MCF 10A (cell line): ENCODE measurements around the gene MPZL1. TPM values are rescaled to one million over a fixed set of nuclear protein-coding genes. Genes with fewer than 3 reads are reported as not detected.
A peak's percentile ranks its signal among the peaks of the same experiment; 100 is the strongest.

ENCODE experiments used
- BruUV-seq: library from RNA; stranded (reverse); fragments of 400-500 nt; replicated peaks from 2 replicates; lab custom pipeline; 2021; lab: Mats Ljungman, UMichigan
- CTCF ChIA-PET: fragments of 300-600 bp; sonication (Branson Sonifier 250); formaldehyde crosslinking; extraction: SDS; loops from one replicate; lab custom pipeline; 2021; ENCODE audit warnings: antibody characterized with exemption, inconsistent platforms; lab: Yijun Ruan, JAX
- POLR2A ChIA-PET: fragments of 300-600, 350-650 bp; sonication (Branson Sonifier 250); formaldehyde crosslinking; extraction: SDS; loops from one replicate; lab custom pipeline; 2020; ENCODE audit warnings: antibody characterized with exemption, inconsistent platforms; lab: Yijun Ruan, JAX
- DNase-seq: peaks from one replicate; pipeline ENCODE4 v3.0.0-alpha.2; 2018; ENCODE audit not compliant: unreplicated experiment
- H3K27ac Mint-ChIP-seq: one replicate; pipeline ENCODE4 v1.8.0; 2022; ENCODE audit warnings: mild to moderate bottlenecking, low read depth, mixed read lengths; ENCODE audit not compliant: unreplicated experiment
- H3K27me3 Mint-ChIP-seq: one replicate; pipeline ENCODE4 v1.8.0; 2022; ENCODE audit warnings: mixed read lengths; ENCODE audit not compliant: insufficient read depth, unreplicated experiment
- H3K36me3 Mint-ChIP-seq: one replicate; pipeline ENCODE4 v1.8.0; 2022; ENCODE audit warnings: mild to moderate bottlenecking, moderate library complexity, mixed read lengths; ENCODE audit not compliant: insufficient read depth, unreplicated experiment
- H3K4me1 Mint-ChIP-seq: one replicate; pipeline ENCODE4 v1.8.0; 2022; ENCODE audit warnings: mixed read lengths; ENCODE audit not compliant: insufficient read depth, unreplicated experiment
- H3K4me3 Mint-ChIP-seq: one replicate; pipeline ENCODE4 v1.8.0; 2022; ENCODE audit warnings: mild to moderate bottlenecking, moderate library complexity, mixed read lengths; ENCODE audit not compliant: unreplicated experiment
- H3K9me3 Mint-ChIP-seq: one replicate; pipeline ENCODE4 v1.8.0; 2022; ENCODE audit warnings: mixed read lengths; ENCODE audit not compliant: unreplicated experiment
- intact Hi-C: fragments of 100-400 bp; cut with micrococcal nuclease; formaldehyde crosslinking; loops from 2 replicates; pipeline ENCODE4 v1.14.1; 2022
- total RNA-seq: library from RNA; stranded (reverse); gene quantifications from 2 replicates; pipeline ENCODE4 v1.2.3, GENCODE V29; 2022
- TF ChIP-seq, protein P1 (sequence below): fragments of 200-600 bp; IDR thresholded peaks from one replicate; pipeline ENCODE4 v1.8.0; 2022; ENCODE audit warnings: antibody characterized with exemption, mild to moderate bottlenecking; ENCODE audit not compliant: unreplicated experiment

The MPZL1 gene
- total RNA-seq, 1 experiment from 2014 or later = 169 TPM

DNA sequence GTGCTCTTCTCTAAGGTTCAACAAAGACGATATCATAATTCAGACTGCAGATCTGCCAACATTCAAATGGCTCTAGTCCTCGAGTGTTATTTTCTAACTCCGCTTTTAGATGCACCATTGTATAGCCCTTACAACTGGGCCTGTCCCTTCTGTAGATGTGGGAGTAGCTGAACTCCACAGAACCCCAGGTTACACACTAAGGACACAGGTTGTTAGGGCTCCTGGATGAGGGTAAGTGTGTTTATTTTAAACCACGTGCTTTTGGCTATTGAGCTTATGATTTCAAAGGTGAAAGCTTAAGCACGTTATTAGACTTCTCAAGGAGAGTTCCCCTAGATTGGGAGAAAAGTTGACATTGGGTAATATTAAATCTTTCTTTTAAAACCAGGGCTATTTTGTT lies 64.7 kb downstream of the MPZL1 start:
- no TSS peak for BruUV-seq
- ChIA-PET POLR2A (interaction anchor here (1.4 to 3.1 kb wide), 2 partner anchors 10 to 26 kb away, joined by 3 to 13 read pairs; no protein-coding TSS in a partner anchor), CTCF (interaction anchor here (1.2 to 1.8 kb wide), 3 partner anchors 11 to 21 kb away, joined by 4 to 5 read pairs (median 4); no protein-coding TSS in a partner anchor)
- intact Hi-C loops = no loop called here
- Mint-ChIP-seq H3K27ac (no peak overlapping the region), H3K9me3 (peaks cover 8% of the 10 kb centered on the region), H3K36me3 (peaks cover 52% of the 10 kb centered on the region), H3K27me3 (no peaks in the 10 kb centered on the region), H3K4me3 (no peak overlapping the region), H3K4me1 (peaks cover 39% of the 10 kb centered on the region)
- TF ChIP-seq, protein P1, sequence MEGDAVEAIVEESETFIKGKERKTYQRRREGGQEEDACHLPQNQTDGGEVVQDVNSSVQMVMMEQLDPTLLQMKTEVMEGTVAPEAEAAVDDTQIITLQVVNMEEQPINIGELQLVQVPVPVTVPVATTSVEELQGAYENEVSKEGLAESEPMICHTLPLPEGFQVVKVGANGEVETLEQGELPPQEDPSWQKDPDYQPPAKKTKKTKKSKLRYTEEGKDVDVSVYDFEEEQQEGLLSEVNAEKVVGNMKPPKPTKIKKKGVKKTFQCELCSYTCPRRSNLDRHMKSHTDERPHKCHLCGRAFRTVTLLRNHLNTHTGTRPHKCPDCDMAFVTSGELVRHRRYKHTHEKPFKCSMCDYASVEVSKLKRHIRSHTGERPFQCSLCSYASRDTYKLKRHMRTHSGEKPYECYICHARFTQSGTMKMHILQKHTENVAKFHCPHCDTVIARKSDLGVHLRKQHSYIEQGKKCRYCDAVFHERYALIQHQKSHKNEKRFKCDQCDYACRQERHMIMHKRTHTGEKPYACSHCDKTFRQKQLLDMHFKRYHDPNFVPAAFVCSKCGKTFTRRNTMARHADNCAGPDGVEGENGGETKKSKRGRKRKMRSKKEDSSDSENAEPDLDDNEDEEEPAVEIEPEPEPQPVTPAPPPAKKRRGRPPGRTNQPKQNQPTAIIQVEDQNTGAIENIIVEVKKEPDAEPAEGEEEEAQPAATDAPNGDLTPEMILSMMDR = no peak
- DNase-seq = no peak

DNA sequence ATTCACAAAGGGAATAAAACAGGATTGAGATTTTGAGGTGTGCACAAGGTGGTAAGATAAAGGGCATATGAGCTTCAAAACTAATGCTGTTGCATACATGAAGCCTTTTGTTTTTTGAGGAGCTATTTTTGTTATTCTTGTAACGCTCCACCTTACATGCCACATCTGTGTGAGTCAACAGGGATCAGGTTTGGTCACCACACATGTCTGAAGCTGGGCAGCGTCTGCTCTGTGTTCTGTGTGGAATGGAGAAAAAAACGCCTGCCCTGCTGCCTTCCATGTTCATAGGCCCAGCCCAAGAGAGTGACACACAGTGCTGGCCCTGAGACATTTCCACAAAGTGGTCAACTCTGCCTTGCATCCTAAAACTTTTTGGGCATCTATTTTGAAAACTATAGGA lies 67.7 kb downstream of the MPZL1 start:
- POLR2A ChIA-PET = interaction anchor here (0.7 to 5.8 kb wide), 25 partner anchors 8 to 236 kb away, joined by 3 to 78 read pairs (median 5); partner anchors contain the start of genes CREG1, DCAF6, MPC2 and MPZL1
- CTCF ChIA-PET = interaction anchor here (0.5 to 6.7 kb wide), 19 partner anchors 10 to 293 kb away, joined by 3 to 67 read pairs (median 3); partner anchors contain the start of gene CREG1
- BruUV-seq = TSS peak; percentile 20
- TF ChIP-seq, protein P1 = no peak
- Mint-ChIP-seq H3K27ac (peak overlapping the region; percentile 95), H3K27me3 (no peaks in the 10 kb centered on the region), H3K4me1 (peaks cover 48% of the 10 kb centered on the region), H3K9me3 (no peaks in the 10 kb centered on the region), H3K4me3 (peak overlapping the region; percentile 57), H3K36me3 (peaks cover 66% of the 10 kb centered on the region)
- peak; percentile 88 for DNase-seq
- intact Hi-C loops = no loop called here

DNA sequence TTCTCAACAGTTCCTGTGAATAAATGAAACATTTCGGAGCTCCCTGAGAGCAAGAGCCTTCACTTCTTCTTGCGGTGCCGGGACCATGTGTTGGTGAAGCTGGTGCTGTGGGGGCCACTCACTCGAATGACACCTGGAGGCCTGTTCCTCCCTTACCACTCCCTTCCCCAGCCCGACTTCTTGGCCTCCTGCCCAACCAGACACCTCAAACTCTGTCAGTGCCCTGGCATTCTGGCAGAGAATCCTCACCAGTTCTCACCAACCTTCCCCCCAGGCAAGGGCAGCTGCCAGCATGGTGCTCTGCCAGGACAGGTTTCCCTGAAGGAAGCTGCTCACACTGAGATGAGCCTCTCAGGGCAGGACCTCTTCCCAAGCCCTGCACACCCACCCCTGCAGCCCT lies 68.3 kb downstream of the MPZL1 start:
- Mint-ChIP-seq H3K9me3 (no peaks in the 10 kb centered on the region), H3K27ac (peak overlapping the region; percentile 95), H3K36me3 (peaks cover 68% of the 10 kb centered on the region), H3K4me3 (peak overlapping the region; percentile 57), H3K4me1 (peaks cover 53% of the 10 kb centered on the region), H3K27me3 (no peaks in the 10 kb centered on the region)
- DNase-seq = peak; percentile 99
- ChIA-PET POLR2A (interaction anchor here (0.6 to 5.8 kb wide), 28 partner anchors 9 to 881 kb away, joined by 3 to 78 read pairs (median 5); partner anchors contain the start of genes CREG1, DCAF6, MPC2 and MPZL1), CTCF (interaction anchor here (0.5 to 6.7 kb wide), 16 partner anchors 11 to 237 kb away, joined by 3 to 67 read pairs (median 4); partner anchors contain the start of genes CREG1 and DCAF6)
- intact Hi-C loops = no loop called here
- TF ChIP-seq, protein P1 = no peak
- BruUV-seq = no TSS peak

DNA sequence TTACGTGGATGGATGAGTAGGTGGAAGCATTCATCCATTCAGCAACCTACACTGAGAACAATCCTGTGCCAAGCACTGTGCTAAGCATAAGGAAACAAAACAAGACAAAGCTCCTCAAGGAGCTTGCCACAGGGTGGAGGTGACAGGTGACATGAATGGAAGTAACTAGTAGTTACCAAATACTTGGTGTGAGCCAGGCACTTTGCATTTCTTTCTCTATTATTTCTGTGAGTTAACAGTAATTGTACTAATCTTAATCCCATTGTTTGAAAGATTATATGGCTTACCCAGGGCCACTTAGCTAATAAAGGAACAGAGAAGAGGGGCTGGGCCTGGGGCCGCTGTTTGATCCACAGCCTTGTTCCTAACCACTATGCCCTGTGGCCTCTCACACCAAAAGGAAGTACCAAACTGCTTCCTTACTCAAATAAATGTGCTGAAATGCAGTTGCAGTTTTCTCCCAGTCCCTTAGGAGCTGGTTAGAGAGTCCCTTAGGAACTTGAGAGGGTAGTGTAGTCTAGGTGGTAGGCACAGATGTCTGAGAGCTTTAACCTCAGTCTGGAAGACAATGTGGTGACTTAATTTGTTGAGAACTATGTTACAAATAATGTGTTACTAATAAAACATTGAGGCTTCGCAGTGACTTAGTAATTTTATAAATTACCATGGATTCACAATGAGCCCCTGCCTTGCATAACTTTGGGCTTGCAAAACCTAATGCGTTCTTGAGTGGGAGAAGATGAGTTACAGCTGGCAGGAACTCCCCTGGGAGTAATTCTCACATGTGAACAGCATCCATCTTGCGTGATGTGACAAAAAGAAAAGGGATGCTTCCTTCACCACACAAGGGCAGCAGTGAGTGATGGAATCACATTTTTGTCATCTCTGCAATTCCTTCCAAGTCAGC lies 69.8 kb downstream of the MPZL1 start:
- CTCF ChIA-PET = interaction anchor here (0.6 to 6.7 kb wide), 10 partner anchors 10 to 1264 kb away, joined by 3 to 67 read pairs (median 3); partner anchors contain the start of genes DCAF6 and MPZL1
- peak overlapping the region; percentile 95 for H3K27ac Mint-ChIP-seq
- no TSS peak for BruUV-seq
- TF ChIP-seq, protein P1 = no peak
- H3K4me1 Mint-ChIP-seq = peaks cover 65% of the 10 kb centered on the region
- no peaks in the 10 kb centered on the region for H3K27me3 Mint-ChIP-seq
- peak; percentile 64 for DNase-seq
- H3K36me3 Mint-ChIP-seq = peaks cover 67% of the 10 kb centered on the region
- POLR2A ChIA-PET = interaction anchor here (0.7 to 5.8 kb wide), 15 partner anchors 9 to 238 kb away, joined by 3 to 78 read pairs (median 12); partner anchors contain the start of genes CREG1, DCAF6, MPC2 and MPZL1
- peak overlapping the region; percentile 8 for H3K4me3 Mint-ChIP-seq
- intact Hi-C loops = no loop called here
- no peaks in the 10 kb centered on the region for H3K9me3 Mint-ChIP-seq
